RKO (cell line): ENCODE measurements around the gene PLK3.
"Not testable (repeated sequence)": the region's sequence is repeated elsewhere in the genome, so short reads cannot be mapped to it uniquely, and the experiment has no call there.

ENCODE experiments used
- DNase-seq: peaks from one replicate; pipeline ENCODE4 v3.0.0-alpha.2; 2016; ENCODE audit warnings: low spot score

The PLK3 gene

DNA sequence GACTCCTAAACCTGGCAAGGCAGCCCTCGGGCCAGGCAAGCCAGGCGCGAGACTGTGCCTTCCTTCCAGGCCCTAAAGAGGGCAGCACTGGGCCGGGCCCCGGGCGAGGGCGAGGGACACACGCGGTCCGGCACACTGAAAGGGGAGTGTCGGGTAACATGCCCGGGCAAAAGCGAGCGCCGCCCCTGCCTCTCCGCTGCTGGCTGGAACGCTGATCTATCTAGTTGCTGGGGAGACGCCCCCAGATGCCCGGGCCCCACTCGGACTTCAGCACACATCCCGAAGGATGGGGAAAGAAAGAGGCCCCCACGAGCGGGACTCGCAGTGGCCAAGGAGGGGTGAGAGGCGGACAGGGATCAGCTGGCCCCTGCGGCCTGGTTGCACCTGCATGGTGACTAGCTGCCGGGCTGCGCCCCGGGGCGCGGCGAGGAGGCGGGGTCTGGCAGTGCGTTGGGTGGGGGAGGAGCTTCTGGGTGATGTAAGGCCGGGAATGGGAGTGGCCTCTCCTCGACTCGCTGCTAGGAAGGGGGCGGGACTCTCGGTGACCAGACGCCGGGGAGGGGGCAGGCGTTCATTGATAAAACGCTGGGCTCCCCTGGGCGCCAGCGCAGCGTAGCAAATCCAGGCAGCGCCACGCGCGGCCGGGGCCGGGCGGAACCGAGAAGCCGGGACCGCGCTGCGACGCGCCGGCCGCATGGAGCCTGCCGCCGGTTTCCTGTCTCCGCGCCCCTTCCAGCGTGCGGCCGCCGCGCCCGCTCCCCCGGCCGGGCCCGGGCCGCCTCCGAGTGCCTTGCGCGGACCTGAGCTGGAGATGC lies at the start of gene PLK3:
TSS of gene PLK3 (plus strand) at position 608 of the 815 bp plus-strand sequence. CDS start at position 695, 87 bp downstream.
- DNase-seq: peak; percentile 96

DNA sequence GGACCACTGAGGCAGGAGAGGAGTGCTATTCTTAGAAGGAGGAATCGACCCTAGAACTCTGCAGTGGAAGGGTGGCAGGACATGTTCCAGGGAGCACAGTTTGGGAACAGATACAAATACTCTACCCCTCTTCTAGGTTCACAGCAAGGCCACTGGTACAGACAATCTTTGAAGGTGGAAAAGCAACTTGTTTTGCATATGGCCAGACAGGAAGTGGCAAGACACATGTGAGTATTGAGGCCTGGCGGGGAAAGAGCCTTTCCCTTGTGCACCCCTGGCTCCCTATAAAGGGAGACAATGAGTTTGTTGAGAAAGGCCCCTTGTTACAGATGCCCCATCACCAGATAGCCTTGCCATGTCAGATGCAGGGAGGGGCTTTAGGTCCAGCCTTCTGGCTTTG lies 42.8 kb upstream of the PLK3 start:
- no peak for DNase-seq

DNA sequence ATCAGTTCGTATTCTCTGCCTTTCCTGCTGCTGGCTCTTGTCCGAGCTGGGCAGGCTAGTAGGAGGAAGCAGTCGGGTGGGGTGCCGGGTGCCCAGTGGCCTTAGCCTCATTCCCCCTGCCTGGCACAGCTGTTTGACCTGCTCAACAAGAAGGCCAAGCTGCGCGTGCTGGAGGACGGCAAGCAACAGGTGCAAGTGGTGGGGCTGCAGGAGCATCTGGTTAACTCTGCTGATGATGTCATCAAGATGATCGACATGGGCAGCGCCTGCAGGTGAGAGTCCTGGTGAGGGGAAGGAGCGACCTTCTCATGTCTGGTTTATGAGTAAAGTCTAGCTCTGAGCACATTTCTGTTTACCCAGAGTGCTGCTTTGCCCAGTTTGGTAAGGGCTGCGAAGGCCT lies 41.1 kb upstream of the PLK3 start:
- DNase-seq: no peak

DNA sequence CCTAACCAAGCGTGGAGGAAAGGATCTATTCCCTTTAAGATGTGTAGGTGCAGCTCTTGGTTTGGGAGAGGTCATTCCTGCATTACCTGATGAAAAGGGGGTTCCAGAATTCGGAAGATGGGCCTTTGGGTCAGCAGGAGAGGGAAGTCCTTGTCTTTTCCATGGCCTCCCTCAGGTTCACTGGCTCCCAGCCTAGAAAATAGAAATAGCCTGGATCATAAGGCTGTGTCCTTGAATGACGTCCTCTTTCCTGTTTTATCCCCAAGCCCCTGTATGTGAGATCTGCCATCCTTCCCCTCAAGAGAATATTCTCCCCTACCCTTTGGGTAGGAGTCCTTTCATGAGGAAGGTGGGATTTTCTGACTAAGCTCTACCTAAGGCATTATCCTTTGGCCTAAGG lies 39.3 kb upstream of the PLK3 start:
- no peak for DNase-seq

DNA sequence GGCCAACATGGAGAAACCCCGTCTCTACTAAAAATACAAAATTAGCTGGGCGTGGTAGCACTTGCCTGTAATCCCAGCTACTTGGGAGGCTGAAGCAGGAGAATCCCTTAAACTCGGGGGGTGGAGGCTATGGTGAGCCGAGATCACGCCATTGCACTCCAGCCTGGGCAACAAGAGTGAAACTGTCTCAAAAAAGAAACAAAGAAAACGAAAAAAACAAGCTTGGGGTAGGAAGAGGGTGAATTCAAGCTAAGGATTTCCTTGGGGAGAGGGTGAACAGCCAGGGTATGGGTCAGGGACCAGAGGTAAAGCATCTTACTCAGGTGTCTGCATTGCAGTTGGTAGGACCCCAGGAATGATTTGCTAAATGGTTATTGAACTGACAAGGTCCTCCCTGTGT lies 33.8 kb upstream of the PLK3 start:
- DNase-seq: not testable (repeated sequence)

DNA sequence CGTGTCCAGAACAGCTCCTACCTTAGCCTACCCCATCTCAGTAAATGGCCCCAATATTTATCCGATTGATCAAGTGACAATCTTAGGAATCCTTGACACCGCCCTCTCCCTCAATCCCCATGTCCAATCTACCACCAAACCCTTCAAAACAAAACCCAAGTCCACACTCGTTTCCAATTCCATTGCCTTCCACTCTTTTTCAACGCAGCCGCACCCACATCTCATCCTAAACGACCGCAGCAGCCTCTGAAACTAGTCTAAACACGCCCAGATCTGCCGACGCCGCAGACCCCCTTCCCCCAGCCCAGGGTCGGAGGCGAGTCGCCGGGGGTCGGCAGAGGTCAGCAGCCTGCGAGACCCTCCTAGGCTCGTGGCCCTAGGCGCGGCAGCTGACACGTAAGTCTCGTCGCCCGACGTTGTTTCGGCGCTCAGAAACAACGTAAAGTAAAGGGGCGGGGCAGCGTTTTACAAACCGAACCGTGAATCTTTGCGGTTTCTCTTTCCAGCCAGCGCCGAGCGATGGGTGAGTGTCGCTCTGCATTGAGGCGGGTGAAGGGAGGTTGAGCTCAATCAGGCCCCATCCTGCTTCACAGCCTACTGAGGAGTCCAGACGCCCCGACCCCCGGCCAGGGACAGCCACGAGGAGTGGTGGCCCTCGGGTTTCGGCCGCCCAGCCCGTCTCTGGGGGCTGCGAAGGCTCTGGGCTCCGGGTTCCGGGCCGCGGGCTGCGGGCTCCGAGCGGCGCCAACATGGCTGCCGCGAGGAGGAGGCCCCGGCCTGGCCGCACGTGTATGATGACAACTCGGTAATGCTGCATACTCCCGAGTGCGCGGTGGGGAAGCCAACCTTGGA lies 24.9 kb upstream of the PLK3 start, which contains the start of gene RPS8:
TSS of gene RPS8 (plus strand) at position 463 of the 852 bp plus-strand sequence. CDS start at position 520, 57 bp downstream.
- peak; percentile 94 for DNase-seq

DNA sequence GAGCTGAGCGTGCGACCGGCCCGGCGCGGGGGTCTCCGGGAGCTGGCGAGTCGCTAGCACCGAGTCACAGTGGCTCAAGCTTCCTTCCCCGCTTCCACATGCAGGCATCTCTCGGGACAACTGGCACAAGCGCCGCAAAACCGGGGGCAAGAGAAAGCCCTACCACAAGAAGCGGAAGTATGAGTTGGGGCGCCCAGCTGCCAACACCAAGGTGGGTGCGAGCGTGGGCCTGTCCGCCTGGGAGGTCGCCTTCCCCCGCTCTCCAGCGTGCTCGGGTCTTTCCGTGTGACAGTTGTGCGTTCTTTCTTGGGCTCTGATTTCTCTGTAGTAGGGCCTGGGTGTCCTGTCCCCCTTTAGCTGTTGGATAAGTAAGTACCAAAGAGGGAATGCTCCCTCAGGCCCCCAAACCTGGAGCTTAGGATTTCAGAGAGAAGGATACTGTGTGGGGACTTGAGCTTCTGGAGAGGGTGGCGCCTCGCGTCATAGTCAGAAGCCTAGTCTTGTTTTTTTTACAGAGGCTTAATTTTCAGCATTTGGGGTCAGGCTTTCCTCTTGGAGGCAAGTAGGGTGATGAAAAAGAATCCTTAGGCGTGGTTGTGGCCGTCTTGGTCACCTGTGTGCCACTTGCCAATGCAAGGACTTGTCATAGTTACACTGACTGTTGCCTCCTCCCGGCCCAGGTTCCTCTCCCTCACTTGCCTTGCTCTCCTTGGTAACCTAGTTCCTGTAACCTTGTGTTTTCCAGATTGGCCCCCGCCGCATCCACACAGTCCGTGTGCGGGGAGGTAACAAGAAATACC lies 24.0 kb upstream of the PLK3 start:
- peak; percentile 46 for DNase-seq

DNA sequence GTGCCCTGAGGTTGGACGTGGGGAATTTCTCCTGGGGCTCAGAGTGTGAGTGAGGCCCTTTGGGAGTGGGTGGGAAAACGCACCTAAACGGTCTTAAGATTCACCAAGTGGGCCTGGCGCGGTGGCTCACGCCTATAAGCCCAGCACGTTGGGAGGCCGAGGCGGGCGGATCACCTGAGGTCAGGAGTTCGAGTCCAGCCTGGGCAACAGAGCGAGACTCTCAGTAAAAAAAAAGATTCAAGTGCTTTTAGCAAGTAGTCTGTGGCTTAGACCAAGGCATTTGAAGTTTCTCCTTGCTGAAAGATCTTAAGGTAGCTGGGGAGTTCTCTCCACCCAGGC lies 23.5 kb upstream of the PLK3 start:
- no peak for DNase-seq

DNA sequence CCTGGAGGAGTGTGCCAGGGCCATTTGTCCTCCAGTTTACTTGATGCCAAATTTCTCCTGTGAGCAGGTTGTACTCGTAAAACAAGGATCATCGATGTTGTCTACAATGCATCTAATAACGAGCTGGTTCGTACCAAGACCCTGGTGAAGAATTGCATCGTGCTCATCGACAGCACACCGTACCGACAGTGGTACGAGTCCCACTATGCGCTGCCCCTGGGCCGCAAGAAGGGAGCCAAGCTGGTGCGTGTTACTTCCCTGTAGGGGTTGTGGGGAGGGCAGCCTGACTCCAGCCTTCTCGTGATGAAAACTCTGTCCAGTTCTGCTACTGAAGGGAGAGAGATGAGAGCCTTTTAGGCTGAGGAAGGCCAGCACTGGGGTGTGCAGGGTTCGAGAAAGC lies 22.6 kb upstream of the PLK3 start:
- peak; percentile 90 for DNase-seq

DNA sequence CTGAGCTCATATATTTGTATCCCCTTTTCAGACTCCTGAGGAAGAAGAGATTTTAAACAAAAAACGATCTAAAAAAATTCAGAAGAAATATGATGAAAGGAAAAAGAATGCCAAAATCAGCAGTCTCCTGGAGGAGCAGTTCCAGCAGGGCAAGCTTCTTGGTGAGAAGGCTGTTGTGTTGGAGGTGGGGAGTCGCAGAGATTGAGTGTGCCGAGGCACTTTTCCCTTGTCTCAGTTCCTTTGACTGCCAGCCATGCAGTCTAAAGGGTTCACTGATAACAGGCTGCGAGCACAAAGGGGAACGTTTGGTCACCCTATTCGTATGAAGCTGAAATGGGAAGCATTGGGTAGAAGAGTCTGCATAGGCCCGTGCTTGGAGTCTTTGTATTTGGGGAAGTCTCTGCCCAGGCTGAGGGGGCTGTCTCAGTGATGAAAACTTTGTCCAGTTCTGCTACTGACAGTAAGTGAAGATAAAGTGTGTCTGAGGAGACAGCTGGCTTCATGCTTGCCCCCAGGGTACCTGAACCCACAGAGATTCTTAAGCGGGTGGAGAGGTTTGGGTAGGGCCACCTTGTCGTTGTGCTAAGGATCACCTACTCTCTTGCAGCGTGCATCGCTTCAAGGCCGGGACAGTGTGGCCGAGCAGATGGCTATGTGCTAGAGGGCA lies 22.1 kb upstream of the PLK3 start:
- DNase-seq: no peak

DNA sequence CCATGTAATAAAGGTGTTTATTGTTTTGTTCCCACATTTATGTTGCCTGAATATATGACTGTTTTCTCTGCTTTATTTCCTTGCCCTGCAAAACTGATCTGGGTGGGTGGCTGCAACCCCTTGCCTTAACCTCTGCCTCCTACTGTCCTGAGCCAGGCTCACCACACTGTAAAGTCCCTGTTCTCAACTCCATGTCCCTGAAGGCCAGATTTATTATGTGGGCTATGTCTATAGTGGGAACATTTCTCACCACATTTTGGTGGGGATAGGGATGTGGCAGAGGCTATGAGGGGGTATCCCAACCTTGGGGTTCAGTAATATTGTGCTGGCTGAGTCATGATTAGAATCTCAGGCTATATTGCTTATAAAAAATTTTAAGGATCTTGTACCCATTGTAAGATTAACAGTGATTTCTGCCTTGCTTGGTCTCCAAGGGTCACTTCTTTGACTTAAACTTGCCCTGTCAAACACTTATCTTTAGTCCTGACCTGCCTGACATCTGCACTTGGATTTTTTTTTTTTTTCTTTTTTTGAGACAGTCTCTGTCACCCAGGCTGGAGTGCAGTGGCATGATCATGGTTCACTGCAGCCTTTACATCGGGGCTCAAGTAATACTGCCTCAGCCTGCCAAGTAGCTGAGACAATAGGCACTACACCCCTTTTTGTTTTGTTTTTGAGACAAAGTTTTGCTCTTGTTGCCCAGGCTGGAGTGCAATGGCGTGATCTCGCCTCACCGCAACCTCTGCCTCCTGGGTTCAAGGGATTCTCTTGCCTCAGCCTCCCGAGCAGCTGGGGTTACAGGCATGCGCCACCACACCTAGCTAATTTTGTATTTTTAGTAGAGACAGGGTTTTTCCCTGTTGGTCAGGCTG lies 21.2 kb upstream of the PLK3 start:
- no peak for DNase-seq

DNA sequence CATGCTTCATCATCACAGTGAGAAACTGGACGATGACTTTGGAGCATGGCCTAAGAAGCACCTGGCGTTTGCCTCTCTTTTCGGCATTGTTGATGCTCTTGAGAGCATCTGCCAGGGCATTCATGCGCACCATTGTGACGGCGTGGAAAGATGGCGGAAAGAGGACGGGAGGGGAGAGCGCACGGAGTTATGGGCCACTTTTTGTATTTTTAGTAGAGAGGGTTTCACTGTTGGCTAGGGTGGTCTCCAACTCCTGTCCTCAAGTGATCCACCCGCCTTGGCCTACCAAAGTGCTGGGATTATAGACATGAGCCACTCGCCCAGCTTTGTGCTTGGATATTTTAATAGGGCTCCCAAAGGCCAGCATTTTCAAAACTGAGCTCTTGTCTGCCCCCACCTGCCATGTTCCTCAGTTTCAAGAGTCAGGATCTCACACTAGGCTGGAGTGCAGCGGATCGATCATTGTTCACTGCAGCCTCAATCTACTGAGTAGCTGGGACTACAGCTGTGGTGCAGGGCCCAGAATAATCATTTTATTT lies 19.5 kb upstream of the PLK3 start:
- no peak for DNase-seq

DNA sequence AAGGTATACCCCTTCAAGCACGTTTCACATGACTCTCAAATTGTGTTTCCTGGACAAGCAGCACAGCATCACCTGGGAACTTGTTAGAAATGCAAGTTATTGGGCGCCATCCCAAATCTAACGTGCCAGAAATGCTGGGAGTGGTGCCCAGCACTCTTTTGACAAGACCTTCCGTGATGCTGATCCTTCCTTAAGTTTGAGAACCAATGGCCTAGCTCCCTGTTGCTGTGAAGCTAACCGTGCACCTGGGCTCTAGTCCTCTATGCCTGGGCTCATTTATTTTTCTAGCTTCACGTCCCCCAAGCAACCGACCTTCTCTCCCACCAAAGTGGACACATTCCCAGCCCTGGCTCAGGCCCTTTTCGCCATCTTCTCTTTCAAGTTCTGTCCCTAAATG lies 16.5 kb upstream of the PLK3 start:
- DNase-seq: no peak

DNA sequence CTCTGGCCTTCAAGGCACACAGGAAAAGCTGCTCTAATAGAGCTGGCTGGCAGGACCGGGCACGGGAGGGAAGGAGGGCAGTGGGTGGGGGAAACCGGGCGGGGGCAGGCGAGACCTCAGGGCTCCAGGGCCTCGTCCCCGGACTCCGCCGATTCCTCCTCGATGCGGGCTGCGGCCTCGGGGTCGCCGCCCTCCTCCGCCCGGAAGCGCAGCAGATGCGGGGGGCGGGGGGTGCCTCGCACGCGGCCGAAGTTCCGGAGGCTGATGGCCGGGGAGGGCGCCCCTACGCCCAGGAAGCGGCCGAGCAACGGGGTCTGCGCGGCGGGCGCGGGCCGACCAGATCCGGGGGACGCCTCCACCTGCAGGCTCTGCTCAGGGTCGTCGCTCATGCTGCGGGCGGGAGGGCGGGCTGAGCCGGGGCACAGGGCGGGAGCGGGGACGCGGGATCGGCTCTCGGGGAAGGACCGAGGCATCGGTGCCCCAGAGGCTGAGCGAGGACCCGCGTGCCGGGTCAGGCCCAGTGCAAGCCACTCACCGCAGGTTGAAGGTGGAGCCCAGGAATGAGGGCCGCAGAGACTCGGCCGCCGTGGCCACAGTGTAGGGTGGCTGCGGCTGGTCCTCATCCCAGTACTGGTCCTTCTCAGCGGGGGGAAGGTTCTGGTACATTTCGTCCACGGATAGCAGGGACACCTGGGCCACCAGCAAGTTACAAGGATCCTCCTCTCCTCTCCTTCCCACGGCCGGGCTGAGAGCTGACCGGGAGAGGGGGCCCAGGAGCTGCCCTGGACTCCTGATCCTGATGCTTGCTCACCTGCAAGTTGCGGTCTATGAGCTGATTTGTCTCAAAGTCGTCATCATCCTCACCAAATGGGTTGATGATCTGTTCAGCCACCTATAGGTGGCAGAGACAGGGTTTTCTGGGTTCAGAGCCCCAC lies 15.8 kb upstream of the PLK3 start:
- no peak for DNase-seq

DNA sequence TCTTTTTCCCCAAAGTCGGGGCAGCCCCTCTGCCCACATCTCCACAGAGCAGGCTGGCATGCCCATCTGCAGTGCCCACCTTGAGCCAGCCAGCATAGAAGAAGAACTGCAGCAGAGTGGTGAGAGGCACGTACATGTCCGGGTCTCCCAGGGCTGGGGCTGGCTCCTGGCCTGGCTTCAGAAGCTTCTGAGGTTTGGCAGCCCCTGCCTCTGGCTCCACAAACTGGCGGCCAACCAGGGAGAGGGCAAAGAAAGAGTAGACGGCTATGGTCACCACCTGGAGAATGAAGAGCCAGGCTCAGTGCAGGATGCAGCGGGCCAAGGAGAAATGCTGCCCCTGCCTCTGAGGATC lies 15.2 kb upstream of the PLK3 start:
- DNase-seq: no peak

DNA sequence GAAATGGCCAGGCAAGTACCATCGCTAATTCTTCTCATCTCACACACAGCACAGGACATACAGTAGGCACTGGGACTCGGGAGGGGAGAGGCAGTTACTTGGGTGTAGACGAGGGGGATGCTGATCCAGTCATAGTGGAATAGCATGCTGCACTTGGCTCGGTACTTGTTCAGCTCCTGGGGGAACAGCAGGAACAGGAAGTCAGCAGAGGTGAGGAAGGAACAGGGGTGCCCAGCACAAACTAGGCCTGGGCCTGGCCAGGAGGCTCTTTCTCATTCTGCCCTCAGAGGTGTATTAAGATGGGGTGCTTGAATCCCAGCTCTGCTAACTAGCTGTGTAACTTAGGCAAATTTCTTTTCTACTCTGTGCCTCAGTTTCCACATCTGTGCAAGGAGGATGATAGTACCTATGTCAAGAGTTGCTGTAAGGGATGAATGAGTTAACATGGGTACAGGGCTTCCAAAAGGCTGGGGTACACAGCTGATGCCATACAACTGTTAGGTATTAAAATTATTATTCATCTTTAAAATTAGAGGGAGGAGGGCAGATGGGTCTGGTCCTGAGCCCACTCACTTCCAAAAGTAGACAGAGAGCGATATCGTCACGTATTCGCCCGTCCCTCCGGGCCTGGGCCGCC lies 14.6 kb upstream of the PLK3 start:
- no peak for DNase-seq

DNA sequence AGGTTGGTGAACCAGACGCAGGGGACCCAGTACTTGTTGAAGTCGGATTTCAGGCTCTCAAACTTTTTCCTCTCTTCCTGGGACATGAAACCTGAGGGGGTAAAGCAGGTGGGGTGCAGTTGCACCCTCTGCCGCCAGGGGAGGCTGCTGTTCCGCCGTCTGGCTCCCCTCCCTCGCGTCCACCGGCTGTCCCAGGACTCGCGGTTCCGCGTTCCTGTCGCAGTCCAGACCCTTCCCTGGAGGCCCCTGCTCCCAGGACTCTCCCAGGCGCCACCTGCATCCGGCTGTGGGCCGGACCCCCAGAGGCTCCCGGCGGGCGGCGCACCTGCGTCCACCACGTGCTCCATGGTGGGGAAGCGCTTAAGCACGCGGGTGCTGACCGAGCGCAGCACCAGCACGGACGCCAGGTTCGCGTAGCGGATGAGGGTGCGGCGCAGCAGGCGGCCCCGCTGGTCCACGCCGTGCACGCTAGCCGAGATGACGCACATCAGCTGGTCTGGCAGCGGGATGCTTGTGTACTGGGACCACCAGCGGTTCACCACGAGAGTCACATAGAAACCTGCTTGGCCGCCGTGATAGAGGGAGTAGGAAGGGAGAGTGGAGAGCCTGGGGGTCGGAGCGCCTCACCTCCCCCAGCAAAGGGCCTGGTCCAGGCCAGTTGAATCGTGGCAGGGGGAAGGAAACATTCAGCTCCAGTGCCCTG lies 13.9 kb upstream of the PLK3 start:
- DNase-seq: no peak

DNA sequence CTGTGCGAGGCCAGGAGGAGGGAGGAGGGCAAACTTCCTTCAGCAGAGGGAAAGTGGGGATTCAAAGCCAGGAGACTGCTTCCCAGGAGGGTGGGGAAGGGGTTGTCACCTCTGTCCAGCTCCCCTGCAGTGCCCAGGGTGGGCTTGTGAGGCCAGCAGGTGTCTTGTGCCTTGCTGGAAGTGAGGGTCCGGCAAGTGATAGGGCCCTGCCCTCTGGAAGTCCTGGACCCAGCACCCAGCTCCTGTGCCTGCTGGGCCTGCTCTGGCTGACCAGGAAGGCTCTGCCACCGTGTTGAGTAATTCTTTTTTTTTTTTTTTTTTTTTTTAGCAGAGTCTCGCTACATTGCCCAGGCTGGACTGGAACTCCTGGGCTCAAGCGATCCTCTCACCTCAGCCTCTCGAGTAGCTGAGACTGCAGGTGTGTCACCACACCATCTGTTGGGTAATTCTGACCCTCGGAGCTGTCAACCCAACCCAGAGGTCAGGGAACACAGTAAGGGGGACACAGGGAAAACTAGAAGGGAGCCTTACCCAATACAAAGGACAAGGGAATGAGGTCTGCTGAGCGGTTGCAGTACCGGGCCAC lies 13.2 kb upstream of the PLK3 start:
- DNase-seq: no peak
